HG03520 (cell line): ENCODE measurements around the gene C19orf25.
"Not testable (repeated sequence)": the region's sequence is repeated elsewhere in the genome, so short reads cannot be mapped to it uniquely, and the experiment has no call there.

Experiments used
- ATAC-seq: cut with Tn5 transposase; IDR thresholded peaks from one replicate; pipeline ENCODE4 v1.9.1; 2021; ENCODE audit warnings: mild to moderate bottlenecking, moderate library complexity; ENCODE audit not compliant: unreplicated experiment

C19orf25 gene

DNA sequence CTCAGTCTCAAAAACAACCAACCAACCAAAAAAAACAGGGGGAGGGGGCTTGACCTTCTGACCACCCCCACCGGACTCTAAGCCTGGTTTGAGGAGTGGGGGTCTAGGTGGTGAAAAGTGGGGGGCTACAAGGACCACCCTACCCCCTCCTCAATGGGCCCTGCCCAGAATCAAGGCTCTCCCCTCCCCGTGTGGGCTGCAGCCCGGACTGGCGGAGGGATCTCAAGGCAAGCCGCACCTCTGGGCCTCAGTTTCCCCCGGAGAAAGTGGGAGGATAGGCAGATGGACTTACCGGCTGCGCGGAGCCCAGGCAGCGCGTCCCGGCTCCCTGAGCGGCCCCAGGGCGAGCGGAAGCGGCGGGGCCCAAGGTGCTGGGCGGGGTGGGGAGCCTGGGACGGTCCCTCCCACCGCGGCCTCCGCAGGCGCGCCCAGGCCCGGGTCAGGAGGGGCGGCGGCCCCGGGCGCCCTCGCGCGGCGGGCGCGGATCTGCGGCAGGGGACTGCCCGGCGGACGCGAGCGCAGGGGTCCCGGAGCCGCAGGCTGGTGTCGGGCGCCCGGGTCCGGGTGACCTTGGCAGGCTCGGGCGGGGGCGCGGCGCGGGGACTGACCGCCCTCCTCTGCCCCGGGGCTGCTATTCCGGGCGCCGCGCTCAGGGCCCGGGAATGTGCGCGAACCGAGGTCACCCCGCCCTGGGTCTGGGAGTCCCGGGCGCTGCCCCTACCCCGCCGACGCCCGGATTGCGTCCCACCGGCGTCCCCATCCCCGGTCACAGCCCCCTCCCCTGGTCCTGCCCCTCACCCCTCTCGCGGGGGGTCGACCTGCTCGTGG is 33.9 kb upstream of the C19orf25 start, which contains the start of gene ADAMTSL5:
Gene ADAMTSL5, minus strand, starts transcription at position 349 of the 828 bp plus-strand sequence. CDS start 2,076 bp downstream, outside the sequence.
- no peak for ATAC-seq

DNA sequence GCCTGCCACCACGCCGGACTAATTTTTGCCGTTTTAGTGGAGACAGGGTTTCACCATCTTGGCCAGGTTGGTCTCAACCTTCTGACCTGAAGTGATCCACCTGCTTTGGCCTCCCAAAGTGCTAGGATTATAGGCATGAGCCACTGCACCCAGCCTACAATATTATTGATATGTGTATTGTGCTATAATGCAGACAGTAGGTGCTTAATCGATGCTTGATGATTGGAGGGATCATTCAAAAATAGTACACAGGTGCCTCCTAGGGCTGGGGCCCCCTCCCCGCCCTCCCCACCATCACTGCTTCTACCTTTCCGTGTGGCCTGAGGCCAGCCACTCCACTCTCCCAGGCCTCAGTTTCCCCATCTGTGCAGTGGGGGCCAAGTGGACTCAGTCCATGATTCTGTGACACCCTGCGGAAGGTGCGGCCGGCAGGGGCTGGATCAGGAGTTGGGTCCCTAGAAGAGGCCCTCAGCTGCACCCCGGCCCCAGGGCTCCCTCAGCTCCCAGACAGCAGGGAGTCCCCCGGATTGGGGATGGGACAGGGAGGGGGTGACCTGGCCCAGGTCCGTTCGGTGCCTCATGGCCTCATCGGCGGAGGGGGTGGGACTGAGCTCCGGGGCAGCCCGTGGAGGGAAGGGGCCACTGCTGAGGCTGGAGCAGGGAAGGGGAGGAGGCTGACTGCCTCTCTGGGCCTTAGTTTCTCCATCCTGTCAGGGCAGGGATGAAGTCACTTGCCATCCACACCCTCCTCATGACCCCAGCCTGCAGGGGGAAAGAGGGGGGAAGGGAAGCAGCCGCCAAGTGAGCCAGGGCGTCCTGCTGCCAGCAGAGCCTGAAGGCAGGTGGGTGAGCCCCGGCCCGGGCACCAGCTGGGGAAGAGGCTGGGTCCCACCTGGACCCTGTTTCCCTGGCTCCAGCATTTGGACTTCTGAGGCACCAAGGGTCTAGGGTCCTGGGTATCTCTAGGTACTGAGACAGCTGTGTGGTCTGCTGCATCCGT is 32.6 kb upstream of the C19orf25 start:
- no peak for ATAC-seq

DNA sequence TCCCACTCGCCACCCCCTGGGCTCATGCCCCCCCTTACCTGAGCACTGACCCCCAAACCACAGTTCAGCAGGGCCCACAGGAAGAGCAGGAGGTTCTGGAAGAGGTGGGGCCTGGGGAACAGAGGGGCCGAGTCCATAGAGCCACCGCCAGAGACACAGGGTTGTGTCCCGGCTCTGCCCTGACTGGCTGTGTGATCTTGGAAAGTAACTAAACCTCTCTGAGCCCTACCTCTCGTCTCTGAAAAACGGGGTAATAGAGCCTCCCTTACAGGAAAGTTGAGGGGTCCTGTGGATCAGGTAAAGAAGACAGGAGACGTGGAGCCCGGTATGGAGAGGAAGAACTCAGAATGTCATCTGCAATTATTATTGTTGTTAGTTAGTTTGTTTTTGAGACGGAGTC is 31.8 kb upstream of the C19orf25 start:
- ATAC-seq = no peak

DNA sequence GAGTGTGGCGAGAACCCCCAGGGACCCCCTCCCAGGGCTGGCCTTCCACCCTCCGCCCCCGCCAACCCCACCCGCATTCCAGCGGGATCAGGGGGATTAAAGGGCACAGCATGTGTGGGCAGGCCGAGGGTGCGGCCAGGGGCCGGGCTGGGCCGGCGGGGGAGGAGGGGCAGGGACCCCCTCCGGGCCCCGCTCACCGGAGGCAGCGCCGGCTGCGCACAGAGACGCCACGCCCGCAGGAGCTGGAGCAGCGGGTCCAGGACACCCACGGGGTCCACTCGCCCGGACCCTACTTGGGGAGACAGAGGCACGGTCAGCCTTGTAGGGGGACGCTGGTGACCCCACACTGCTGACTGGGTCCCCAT is 31.4 kb upstream of the C19orf25 start:
- no peak for ATAC-seq

DNA sequence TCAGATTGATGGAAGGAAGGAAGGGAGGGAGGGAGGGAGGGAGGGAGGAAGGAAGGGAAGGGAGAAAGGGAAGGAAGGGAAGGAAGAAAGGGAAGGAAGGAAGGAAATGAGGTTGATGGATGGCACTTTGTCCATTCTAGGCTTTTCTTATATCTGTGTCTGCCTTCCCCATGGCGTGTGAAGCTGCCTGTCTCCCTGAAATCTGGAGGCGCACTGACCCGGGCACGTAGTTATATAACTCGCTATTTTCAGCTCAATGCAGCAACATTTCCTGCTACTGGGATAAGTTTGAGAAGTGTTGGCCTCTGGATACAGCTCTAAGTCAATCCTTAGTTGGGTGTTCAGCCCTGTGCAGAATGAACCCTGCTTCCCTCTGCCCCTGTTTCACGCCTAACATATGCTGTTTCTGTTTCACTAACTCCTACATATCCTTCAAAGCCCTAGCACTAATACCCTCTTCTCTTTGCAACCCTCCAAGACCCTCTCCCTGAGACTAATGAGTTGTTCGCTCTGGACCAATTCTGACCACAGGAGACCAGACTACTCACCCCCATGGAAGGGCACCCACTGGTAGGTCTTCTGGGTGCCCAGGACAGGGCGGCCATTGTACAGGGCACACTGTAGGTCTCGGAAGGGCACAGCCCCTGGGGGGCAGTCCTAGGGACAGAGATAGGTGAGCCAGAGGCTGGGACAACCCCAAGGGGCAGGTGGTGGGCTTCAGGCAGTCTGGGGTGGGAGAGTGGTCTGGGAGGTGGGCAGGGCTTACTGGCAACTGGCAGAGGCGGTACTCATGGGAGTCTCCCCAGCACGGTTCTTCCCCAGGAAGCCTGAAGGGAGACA is 30.8 kb upstream of the C19orf25 start:
- no peak for ATAC-seq

DNA sequence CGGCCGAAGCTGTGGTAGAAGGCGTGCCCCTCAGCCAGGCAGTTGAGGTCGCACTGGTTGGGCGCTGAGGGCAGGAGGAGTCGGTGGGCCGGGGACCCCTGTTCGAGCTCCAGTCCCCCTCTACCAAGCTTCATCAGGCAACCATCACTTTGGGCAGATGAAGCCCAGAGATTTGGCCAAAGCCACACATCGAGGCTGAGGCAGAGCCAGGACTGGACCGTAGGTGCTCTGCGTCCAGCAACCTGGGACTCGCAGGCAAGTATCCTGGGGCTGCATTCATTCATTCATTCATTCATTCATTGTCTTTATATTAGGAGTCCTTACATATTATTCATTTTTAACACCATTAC is 29.5 kb upstream of the C19orf25 start:
- ATAC-seq = no peak

DNA sequence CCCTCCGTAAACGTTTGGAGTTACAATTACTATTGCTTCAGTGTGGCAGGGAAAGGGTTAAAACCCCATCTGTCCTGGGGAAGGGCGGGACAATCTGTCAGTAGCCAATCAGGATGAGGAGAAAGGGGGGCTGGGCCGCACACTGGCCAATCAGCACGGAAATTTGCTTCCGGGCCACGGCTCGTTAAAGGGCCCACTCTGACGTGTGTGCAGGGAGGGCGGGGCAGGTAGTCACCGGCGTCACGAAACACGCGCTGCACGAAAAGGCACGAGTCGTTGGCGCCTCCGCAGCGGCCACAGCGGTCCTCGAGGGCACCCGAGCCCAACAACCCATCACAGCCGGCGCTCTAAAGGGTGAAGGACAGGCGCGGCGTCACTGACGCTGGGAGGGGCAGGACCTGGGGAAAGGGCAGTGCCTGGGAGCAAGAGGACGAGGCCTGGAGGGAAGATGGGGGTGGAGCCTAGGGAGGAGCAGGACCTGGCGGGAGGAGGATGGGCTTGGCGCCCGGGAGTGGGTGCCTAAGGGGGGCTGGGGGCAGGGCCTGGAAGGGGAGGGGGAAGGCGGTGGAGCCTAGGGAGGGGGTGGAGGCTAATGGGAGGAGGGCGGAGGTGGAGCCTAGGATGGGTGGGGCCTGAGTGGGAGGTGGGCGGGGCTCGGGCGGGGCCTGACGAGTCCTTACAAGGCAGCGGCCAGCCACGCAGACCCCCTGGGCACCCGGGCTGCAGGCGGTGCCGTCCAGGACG is 28.9 kb upstream of the C19orf25 start:
- ATAC-seq = no peak

DNA sequence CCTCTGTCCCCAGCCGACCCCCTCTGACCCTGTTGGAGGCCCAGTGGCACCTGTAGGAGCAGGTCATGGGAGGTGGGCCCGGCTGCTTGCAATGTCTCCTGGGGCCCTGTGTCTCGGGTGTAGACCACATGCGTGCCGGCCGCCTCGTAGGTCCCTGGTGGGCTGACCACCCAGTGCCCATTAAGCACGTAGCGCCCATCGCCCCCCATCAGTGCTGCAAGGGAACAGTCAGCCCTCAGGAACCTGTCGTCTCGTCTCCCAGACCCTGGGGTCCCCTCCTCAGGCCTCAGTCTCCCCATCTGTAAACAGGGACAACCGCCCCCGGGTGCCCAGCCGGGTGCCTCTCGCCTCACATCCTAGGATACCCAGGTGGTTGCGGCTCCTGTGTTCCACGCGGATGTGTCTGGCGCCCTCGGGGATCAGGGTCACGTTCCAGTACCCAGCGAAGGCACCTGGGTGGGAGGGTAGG is 28.2 kb upstream of the C19orf25 start:
- ATAC-seq = no peak

DNA sequence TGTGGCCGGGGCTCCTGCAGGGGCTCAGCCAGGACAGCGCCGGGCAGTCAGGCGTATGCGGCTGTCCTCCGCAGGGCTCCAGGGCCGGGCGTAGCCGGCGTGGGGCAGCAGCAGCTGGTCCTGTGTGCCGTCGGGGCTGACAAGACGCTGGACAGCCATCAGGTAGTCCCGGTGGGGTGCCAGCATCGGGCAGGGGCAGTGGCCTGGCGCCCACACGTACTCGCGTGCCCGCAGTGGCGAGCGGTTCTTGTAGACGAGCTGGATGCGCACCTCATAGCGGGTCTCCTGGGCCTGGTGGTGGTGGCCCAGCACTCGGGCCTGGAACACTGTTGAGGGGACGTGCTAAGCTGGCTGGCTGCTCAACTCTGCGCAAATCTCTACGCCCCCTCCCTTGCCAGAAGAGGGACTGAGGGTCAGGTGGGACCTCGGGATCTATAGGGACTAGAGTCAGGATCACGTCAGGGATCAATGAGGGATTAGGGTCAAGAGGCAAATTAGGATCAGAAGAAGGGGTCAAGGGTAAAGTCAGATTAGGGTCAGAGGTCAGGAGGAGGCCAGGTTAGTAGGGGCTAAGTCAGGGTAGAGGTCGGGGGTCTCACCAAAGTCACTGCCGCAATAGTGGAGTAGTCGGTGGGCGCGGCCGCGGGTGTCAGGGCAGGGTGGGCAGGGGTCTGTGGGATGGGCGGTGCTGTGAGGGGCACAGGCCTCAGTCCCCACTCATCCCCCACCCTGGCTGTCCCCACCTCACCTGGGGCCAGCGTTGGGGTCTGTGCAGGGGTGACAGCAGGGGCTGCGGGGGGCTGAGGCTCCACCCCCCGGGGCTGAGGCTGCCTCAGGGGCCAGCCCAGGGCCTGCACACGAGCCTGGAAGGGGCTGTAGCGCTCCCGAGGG is 27.2 kb upstream of the C19orf25 start:
- ATAC-seq = no peak

DNA sequence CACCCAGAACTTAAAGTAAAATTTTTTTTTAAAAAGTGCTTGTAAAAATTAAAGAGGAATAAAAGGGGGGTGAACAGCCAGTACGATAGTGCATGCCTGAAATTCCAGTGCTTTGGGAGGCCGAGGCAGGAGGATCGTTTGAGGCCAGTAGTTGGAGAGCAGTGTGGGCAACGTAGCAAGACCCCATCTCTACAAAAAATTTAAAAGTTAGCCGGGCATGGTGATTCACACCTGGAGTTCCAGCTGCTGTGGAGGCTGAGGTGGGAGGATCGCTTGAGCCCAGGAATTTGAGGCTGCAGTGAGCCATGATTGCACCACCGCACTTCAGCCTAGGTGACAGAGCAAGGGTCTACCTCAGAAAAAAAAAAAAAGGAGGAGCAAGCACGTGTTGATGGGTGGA is 26.0 kb upstream of the C19orf25 start:
- no peak for ATAC-seq

DNA sequence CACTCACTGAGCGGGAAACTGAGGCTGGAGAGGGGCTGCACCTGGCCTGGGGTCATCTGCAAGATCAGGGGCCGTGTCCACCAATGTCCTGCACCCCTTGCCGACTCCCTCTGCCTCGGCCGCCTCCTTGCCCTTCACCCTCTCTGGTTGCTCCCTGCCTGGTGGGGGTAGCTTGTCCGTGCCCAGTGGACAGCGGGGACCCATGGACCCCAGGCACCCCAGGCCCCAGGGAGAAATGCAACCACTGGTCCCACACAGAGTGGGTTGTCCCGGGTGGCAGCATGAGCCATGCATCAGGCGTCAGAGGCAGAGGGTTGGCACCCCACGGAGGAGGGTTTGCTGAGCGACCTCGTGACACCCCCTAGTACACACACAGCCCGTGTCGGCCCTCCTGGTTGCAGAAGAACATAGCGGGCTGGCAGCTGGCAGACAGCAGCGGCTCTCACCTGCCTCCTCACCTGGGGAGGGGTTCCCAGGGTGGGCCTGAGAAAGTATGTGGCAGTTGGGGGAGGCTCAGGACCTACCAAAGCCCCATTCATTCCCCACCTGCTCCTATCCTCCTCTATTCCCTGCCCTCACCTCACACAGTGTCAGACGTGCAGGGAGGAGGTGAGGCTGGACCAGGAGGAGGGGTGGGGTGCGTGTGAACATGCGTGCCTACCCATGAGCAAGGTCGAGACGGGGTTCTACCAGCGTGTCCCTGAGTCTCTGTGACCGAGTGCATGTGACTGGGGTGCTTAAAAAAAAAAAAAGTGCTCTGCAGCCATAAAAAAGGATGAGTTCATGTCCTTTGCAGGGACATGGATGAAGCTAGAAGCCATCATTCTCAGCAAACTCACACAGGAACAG is 25.1 kb upstream of the C19orf25 start:
- no peak for ATAC-seq

DNA sequence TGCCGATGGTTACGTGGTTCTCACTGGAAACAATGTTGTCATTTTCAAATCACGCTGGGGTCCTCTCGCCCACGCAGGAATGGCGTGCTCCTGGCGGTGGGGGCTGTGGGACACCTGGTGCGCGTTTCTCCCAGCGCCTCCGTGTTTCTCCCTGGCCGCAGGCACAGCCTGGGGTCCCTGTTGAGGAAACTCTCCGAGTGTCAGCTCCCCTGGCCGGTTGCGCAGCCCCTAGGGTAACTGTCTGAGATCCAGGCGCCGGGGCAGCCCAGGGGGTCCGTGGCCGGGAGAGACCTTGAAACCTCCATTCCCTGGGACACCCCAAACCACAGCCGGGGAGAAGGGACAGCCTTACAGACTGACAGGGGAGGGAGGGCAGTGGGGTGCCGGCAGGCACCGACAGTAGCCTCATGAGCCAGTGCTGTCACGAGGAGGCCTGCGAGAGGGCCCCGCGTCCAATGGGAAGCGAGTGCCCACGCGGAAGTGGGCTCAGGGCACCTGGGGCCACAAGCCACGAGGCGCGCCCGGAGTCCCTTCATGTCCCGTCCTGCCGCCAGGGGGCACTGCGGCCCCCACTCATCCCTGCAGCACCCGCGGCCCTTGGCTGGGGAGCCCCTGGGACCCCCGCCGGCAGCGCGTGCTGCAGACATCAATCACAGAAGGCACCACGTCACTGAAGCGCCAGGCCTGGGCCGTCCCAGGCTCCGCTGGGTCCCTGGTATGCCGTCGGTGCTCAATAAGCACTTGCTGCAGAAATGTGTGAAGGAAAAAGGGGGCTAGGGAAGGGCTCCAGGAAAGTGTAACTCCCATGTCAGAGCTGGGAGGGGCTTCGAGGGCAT is 24.3 kb upstream of the C19orf25 start:
- ATAC-seq = no peak

DNA sequence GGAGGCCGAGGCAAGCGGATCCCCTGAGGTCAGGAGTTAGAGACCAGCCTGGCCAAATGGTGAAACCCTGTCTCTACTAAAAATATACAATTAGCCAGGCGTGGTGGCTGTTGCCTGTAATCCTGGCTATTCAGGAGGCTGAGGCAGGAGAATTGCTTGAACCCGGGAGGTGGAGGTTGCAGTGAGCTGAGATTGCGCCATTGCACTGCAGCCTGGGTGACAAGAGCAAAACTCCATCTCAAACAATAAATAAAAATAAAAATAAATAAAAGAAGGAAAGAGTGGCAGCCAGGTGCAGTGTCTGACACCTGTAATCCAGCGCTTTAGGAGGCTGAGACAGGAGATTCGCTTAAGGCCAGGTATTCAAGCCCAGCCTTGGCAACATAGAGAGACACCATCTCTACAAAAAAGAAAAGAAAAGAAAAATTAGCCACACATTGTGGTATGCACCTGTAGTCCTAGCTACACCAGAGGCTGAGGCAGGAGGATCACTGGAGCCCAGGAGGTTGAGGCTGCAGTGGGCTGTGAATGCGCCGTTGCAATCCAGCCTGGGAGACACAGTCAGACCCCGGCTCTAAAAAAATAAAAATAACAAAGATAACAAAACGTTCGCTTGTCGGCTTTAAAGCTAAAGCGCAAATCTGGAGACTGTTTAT is 23.5 kb upstream of the C19orf25 start:
- no peak for ATAC-seq

DNA sequence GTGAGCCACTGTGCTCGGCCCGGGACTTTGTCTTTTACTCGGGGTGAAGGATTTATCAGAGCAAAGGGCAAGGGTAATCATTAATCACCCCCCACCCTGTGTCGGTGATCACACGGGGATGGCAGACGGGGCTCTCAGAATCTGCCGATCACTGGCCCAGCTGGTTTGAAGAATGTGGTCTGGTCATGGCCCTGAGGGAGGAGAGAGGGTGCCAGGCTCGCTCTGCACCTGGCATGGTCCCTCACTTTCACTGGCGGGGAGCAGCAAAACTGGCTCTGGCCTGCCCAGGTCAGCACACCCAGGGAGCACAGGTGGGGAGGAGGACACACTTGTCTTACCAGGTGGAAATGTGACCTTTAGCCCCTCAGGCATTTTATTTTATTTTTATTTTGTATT is 22.2 kb upstream of the C19orf25 start:
- ATAC-seq = no peak

DNA sequence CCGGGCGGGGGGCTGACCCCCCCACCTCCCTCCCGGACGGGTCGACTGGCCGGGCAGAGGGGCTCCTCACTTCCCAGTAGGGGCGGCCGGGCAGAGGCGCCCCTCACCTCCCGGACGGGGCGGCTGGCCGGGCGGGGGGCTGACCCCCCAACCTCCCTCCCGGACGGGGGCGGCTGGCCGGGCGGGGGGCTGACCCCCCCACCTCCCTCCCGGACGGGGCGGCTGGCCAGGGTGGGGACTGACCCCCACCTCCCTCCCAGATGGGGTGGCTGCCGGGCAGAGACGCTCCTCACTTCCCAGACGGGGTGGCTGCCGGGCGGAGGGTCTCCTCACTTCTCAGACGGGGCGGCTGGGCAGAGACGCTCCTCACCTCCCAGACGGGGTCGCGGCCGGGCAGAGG is 20.2 kb upstream of the C19orf25 start:
- not testable (repeated sequence) for ATAC-seq

DNA sequence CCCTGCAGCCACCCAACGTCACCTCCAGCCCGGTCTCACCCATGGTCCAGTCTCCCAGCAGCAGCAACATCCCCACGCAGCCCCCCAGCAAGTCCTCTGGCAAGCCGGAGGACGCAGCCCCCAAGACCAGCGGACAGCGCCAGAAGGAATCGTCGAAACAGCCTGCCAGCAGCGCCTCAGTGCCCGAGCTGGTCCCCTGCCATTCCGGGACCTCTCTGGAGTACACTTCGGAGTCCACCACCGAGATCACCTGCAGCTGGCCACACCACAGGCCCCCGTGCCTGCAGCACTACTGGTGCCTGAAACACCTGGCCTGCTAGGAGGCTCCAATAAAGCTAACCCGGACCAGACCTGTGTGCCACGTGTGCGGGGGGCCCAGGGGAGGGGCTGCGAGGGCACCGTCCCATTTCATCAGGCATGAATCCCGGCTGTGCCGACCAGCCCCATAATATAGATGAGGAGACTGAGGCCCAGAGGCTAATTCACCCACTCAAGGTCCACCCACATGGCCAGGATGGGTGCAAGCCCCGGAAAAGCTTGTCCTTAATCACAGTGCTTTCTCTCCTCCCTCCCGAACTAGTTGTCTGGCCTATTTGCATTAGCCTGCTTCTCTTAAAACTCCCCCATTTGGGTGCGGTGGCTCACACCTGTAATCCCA is 18.7 kb upstream of the C19orf25 start:
- ATAC-seq = no peak
